HepG2 (cell line): ENCODE data around the gene TIMM23. TPM values are rescaled to one million over a fixed set of nuclear protein-coding genes. Genes with fewer than 3 reads are reported as not detected.

Experiments used
- GATAD2A ChIP-seq: IDR thresholded peaks from 2 replicates; pipeline ENCODE4 v1.6.1; 2016
- MAZ ChIP-seq, 2 experiments: sonication (generic) in 1 of 2; formaldehyde crosslinking in 1 of 2; IDR thresholded peaks; 2 replicates each; pipeline versions ENCODE4 v1.5.0 to v1.6.1; 2012 to 2020; ENCODE audit warnings: low read depth in 2 of 2, mild to moderate bottlenecking in 2 of 2, borderline replicate concordance in 1 of 2, improper control_type of control experiment in 1 of 2, low read length in 1 of 2, missing genetic modification reagents in 1 of 2, moderate library complexity in 1 of 2
- MTA1 ChIP-seq: sonication (generic); formaldehyde crosslinking; IDR thresholded peaks from 2 replicates; pipeline ENCODE4 v1.4.0; 2020; ENCODE audit warnings: missing genetic modification reagents, mild to moderate bottlenecking, borderline replicate concordance
- REPIN1 ChIP-seq: sonication (generic); formaldehyde crosslinking; IDR thresholded peaks from 2 replicates; pipeline ENCODE4 v1.8.0; 2022; ENCODE audit warnings: missing genetic modification reagents, low read depth, mild to moderate bottlenecking, borderline replicate concordance
- SP140L ChIP-seq: sonication (generic); formaldehyde crosslinking; IDR thresholded peaks from 2 replicates; pipeline ENCODE4 v1.4.0; 2020; ENCODE audit warnings: missing genetic modification reagents, borderline replicate concordance
- THAP9 ChIP-seq: sonication (generic); formaldehyde crosslinking; IDR thresholded peaks from 2 replicates; pipeline ENCODE4; 2020; ENCODE audit warnings: missing genetic modification reagents, mild to moderate bottlenecking, borderline replicate concordance
- TP53 ChIP-seq: sonication (generic); formaldehyde crosslinking; conservative IDR thresholded peaks from 2 replicates; pipeline ENCODE4 v1.4.0; 2020; ENCODE audit warnings: missing genetic modification reagents
- XRCC5 ChIP-seq: fragments of 200-400 bp; formaldehyde crosslinking; optimal IDR thresholded peaks from 2 replicates; pipeline ENCODE3; 2017; ENCODE audit warnings: mild to moderate bottlenecking, low read length
- YY1 ChIP-seq: IDR thresholded peaks from 2 replicates; pipeline ENCODE4 v1.6.1; 2011; ENCODE audit warnings: low read length, low read depth, moderate library complexity, mild to moderate bottlenecking; ENCODE audit not compliant: insufficient read depth, insufficient replicate concordance
- ZBTB1 ChIP-seq: sonication (generic); formaldehyde crosslinking; IDR thresholded peaks from 2 replicates; pipeline ENCODE4 v1.4.0; 2020; ENCODE audit warnings: missing genetic modification reagents, borderline replicate concordance
- ZNF124 ChIP-seq: sonication (generic); formaldehyde crosslinking; IDR thresholded peaks from 2 replicates; pipeline ENCODE4 v1.4.0; 2020; ENCODE audit warnings: missing genetic modification reagents
- ZNF329 ChIP-seq: sonication (generic); formaldehyde crosslinking; IDR thresholded peaks from 2 replicates; pipeline ENCODE4 v1.9.0; 2021; ENCODE audit warnings: low read depth, mild to moderate bottlenecking, missing genetic modification reagents
- ZNF605 ChIP-seq: sonication (generic); formaldehyde crosslinking; IDR thresholded peaks from 2 replicates; pipeline ENCODE4 v1.8.0; 2022; ENCODE audit warnings: mild to moderate bottlenecking, missing genetic modification reagents
- ZNF747 ChIP-seq: sonication (generic); formaldehyde crosslinking; IDR thresholded peaks from 2 replicates; pipeline ENCODE4 v1.8.1; 2023; ENCODE audit warnings: missing genetic modification reagents, mild to moderate bottlenecking, borderline replicate concordance
- polyA plus RNA-seq, 8 experiments: library from polyadenylated mRNA; depleted of rRNA in 3 of 8; stranded (reverse) in 7 of 8; unstranded in 1 of 8; fragments of >200 nt; fragmentation: Illumina TruSeq in 4 of 8; extraction: Trizol in 4 of 8; gene quantifications; 2 replicates each; pipeline versions ENCODE4 v1.2.1 to v1.2.3, GENCODE V29; 2011 to 2016; ENCODE audit warnings: low read depth in 4 of 8, missing spikeins in 1 of 8, mixed read lengths in 1 of 8; ENCODE audit not compliant: insufficient read depth in 1 of 8
- total RNA-seq, 5 experiments: library from RNA; depleted of rRNA; stranded (reverse); fragments of >200 nt; fragmentation: Illumina TruSeq; extraction: Trizol; gene quantifications; 2 replicates each; pipeline ENCODE4 v1.2.3, GENCODE V29; 2016; ENCODE audit warnings: low read depth in 1 of 5
- TF ChIP-seq, protein P1 (sequence below): sonication (generic); formaldehyde crosslinking; IDR thresholded peaks from 2 replicates; pipeline ENCODE4 v1.4.0; 2020; ENCODE audit warnings: missing genetic modification reagents, borderline replicate concordance
- TF ChIP-seq, protein P2 (sequence below): sonication (generic); formaldehyde crosslinking; IDR thresholded peaks from 2 replicates; pipeline ENCODE4 v1.8.1; 2023; ENCODE audit warnings: mild to moderate bottlenecking, missing genetic modification reagents
- TF ChIP-seq, protein P3 (sequence below): sonication (generic); formaldehyde crosslinking; IDR thresholded peaks from 2 replicates; pipeline ENCODE4 v1.4.0; 2020; ENCODE audit warnings: missing genetic modification reagents
- TF ChIP-seq, protein P4 (sequence below): sonication (generic); formaldehyde crosslinking; conservative IDR thresholded peaks from 2 replicates; pipeline ENCODE4 v1.4.0; 2020; ENCODE audit warnings: missing genetic modification reagents

TIMM23 gene
- total and polyA plus RNA-seq, 2 of the 13 experiments (the other 11 are each of a cell fraction or from before 2014, with no cell fraction given), result 80.2 to 98.6 TPM

DNA sequence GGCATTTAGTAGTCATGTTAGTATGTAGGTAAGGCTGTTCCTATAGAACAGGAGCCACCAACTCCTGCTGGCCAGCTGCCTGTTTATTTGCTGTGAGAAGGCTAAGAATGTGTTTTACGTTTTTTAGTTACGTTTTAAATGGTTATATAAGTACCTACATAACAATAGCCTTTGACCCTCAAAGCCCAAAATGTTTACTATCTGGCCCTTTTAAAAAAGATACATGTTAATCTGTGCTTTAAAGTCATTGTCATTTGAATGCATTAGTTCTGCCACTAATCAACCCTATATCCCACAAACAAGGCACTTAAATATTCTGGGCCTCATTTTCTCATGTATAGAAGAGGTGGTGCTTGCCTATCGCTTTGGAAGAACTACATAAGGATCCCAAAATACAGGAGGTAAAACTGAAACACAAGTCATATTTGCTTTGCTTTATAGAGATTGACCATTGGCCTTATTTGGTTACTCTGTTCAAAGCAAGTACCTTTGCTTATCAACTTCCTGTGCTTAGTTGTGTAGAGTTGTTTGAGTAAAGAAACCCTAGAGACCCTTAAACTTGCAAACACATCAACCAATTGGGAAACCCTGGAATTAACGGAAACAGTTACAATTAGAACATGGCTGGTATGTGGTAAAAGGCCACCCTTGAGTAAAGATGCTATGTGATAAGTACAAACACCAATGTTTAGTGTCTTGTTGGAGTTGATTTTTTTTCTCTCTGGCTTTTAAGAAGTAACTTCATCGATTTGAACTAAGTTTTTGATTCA is 25.9 kb downstream of the TIMM23 start (continued):
- peak; percentile 32; the same call in 1 of the 2 replicates for TF ChIP-seq ZNF747 (CRISPR knock-in tag)
- TF ChIP-seq, protein P1, sequence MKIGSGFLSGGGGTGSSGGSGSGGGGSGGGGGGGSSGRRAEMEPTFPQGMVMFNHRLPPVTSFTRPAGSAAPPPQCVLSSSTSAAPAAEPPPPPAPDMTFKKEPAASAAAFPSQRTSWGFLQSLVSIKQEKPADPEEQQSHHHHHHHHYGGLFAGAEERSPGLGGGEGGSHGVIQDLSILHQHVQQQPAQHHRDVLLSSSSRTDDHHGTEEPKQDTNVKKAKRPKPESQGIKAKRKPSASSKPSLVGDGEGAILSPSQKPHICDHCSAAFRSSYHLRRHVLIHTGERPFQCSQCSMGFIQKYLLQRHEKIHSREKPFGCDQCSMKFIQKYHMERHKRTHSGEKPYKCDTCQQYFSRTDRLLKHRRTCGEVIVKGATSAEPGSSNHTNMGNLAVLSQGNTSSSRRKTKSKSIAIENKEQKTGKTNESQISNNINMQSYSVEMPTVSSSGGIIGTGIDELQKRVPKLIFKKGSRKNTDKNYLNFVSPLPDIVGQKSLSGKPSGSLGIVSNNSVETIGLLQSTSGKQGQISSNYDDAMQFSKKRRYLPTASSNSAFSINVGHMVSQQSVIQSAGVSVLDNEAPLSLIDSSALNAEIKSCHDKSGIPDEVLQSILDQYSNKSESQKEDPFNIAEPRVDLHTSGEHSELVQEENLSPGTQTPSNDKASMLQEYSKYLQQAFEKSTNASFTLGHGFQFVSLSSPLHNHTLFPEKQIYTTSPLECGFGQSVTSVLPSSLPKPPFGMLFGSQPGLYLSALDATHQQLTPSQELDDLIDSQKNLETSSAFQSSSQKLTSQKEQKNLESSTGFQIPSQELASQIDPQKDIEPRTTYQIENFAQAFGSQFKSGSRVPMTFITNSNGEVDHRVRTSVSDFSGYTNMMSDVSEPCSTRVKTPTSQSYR (CRISPR knock-in tag), result peak; percentile 30; the same call in 1 of the 2 replicates
- TF ChIP-seq, protein P2, sequence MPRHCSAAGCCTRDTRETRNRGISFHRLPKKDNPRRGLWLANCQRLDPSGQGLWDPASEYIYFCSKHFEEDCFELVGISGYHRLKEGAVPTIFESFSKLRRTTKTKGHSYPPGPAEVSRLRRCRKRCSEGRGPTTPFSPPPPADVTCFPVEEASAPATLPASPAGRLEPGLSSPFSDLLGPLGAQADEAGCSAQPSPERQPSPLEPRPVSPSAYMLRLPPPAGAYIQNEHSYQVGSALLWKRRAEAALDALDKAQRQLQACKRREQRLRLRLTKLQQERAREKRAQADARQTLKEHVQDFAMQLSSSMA (CRISPR knock-in tag), result no peak
- TF ChIP-seq TP53 (CRISPR knock-in tag), result no peak
- no peak for TF ChIP-seq ZNF605
- TF ChIP-seq REPIN1 (CRISPR knock-in tag), result peak; percentile 80
- TF ChIP-seq, protein P3, sequence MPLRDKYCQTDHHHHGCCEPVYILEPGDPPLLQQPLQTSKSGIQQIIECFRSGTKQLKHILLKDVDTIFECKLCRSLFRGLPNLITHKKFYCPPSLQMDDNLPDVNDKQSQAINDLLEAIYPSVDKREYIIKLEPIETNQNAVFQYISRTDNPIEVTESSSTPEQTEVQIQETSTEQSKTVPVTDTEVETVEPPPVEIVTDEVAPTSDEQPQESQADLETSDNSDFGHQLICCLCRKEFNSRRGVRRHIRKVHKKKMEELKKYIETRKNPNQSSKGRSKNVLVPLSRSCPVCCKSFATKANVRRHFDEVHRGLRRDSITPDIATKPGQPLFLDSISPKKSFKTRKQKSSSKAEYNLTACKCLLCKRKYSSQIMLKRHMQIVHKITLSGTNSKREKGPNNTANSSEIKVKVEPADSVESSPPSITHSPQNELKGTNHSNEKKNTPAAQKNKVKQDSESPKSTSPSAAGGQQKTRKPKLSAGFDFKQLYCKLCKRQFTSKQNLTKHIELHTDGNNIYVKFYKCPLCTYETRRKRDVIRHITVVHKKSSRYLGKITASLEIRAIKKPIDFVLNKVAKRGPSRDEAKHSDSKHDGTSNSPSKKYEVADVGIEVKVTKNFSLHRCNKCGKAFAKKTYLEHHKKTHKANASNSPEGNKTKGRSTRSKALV (CRISPR knock-in tag), result peak; percentile 55; the same call in 1 of the 2 replicates
- TF ChIP-seq YY1, result peak; percentile 40
- TF ChIP-seq, protein P4, sequence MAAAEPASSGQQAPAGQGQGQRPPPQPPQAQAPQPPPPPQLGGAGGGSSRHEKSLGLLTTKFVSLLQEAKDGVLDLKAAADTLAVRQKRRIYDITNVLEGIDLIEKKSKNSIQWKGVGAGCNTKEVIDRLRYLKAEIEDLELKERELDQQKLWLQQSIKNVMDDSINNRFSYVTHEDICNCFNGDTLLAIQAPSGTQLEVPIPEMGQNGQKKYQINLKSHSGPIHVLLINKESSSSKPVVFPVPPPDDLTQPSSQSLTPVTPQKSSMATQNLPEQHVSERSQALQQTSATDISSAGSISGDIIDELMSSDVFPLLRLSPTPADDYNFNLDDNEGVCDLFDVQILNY (CRISPR knock-in tag), result no peak
- no peak for TF ChIP-seq ZNF329 (CRISPR knock-in tag)
- no peak; the same call in 1 of the 2 replicates for TF ChIP-seq MTA1 (CRISPR knock-in tag)
- 0 out of 2 replicates have a peak, but pooled peaks have one; percentile 53 for TF ChIP-seq ZNF124 (CRISPR knock-in tag)
- no peak for TF ChIP-seq ZBTB1 (CRISPR knock-in tag)
- TF ChIP-seq THAP9, result no peak
- TF ChIP-seq GATAD2A, result peak; percentile 89
- 0 out of 2 replicates have a peak, but pooled peaks have one; percentile 6 for TF ChIP-seq SP140L (CRISPR knock-in tag)
- no peak for TF ChIP-seq XRCC5
- no peak for TF ChIP-seq MAZ (IDR thresholded peaks at IDR 0.05; ENCODE audit: borderline replicate concordance, low read depth, low read length)
- TF ChIP-seq MAZ (CRISPR knock-in tag; IDR thresholded peaks at IDR 0.05; ENCODE audit: low read depth), result no peak
